ENCODE results near the gene FAIM2. TPM values are rescaled to one million over a fixed set of nuclear protein-coding genes. Genes with fewer than 3 reads are reported as not detected.

Gene FAIM2
- polyA plus RNA-seq, 2 of the 4 experiments (the other 2 are of a cell fraction): 0.23 TPM; not detected in 1

DNA sequence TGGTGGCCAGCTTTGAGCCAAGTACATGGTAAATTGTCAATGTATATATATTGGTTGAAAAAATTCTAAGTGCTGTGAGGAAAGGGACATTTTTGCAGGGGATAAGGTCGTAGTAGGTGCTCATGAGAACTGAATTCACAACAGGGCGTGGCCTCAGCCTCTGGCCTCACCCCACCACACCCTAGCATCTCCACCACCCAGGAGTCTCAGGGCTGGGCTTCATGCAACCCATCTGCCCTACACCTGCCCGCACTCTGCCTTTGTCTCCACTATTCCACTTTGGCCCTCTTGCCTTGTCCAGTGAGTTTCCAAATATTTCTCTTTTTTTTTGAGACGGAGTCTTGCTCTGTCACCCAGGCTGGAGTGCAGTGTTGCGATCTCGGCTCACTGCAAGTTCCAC is 24.8 kb upstream of the FAIM2 start:
- H3K9me3 ChIP-seq: no peaks in the 10 kb centered on the region
- CTCF ChIA-PET: interaction anchor here (0.6 to 2.1 kb wide), 7 partner anchors 17 to 146 kb away, joined by 3 to 13 read pairs (median 4); no protein-coding TSS in a partner anchor
- no peak for ATAC-seq
- H3K4me3 ChIP-seq: no peak overlapping the region
- POLR2A ChIA-PET: no interaction called here
- TF ChIP-seq BHLHE40 (IDR thresholded peaks at IDR 0.05; ENCODE audit: low read depth, low read length) (no peak), ELK1 (IDR thresholded peaks at IDR 0.05; ENCODE audit: low read depth, low read length) (no peak), CHD2 (IDR thresholded peaks at IDR 0.05; ENCODE audit: low read length, partially characterized antibody) (no peak), CBX8 (IDR thresholded peaks at IDR 0.05) (no peak), POLR2AphosphoS2 (conservative IDR thresholded peaks at IDR 0.05; ENCODE audit: low read length) (no peak), TFCP2L1 (CRISPR knock-in tag; IDR thresholded peaks at IDR 0.05) (no peak), MAZ (IDR thresholded peaks at IDR 0.05; ENCODE audit: borderline replicate concordance, low read depth, low read length) (no peak), ZNF302 (CRISPR knock-in tag; IDR thresholded peaks at IDR 0.05) (no peak), RFX5 (IDR thresholded peaks at IDR 0.05) (no peak), KDM1A (IDR thresholded peaks at IDR 0.05; ENCODE audit: low read depth) (no peak), FOSL2 (IDR thresholded peaks at IDR 0.05) (no peak), FOSL2 (CRISPR knock-in tag; IDR thresholded peaks at IDR 0.05) (no peak), HMGXB4 (CRISPR knock-in tag; IDR thresholded peaks at IDR 0.05; ENCODE audit: borderline replicate concordance) (no peak), RCOR1 (IDR thresholded peaks at IDR 0.05; ENCODE audit: low read depth, low read length) (no peak), NR3C1 (IDR thresholded peaks at IDR 0.05) (no peak), RNF2 (IDR thresholded peaks at IDR 0.05; ENCODE audit: borderline replicate concordance, low read depth) (no peak), KDM5A (IDR thresholded peaks at IDR 0.05) (no peak), USF2 (IDR thresholded peaks at IDR 0.05) (no peak), HOXB13 (CRISPR knock-in tag; IDR thresholded peaks at IDR 0.05; ENCODE audit: low read depth) (no peak), HEYL (CRISPR knock-in tag; IDR thresholded peaks at IDR 0.05) (no peak)
- DNase-seq (ENCODE audit: low read depth in 1 of 2, low spot score in 1 of 2): no peak
- no peak overlapping the region for H3K27ac ChIP-seq
- 73% methylated on average over 6 of the region's 6 CpGs for WGBS (ENCODE audit: missing lambda C conversion rate)
- peaks cover 7% of the 10 kb centered on the region; the same call in 2 of the 3 replicates for H3K4me1 ChIP-seq
- FAIRE-seq: no peak
- H3K4me2 ChIP-seq: no peak overlapping the region

- FAIRE-seq (no peak), DNase-seq (ENCODE audit: low read depth in 1 of 2, low spot score in 1 of 2) (no peak), ATAC-seq (no peak)
- CTCF ChIA-PET: interaction anchor here (1.5 kb wide), 1 partner anchor 42 kb away, joined by 4 read pairs; no protein-coding TSS in a partner anchor
- H3K4me1 ChIP-seq: peaks cover 2% of the 10 kb centered on the region; the same call in 2 of the 3 replicates
- WGBS (ENCODE audit: missing lambda C conversion rate): 86% methylated on average over 11 of the region's 11 CpGs
- no peak overlapping the region for H3K4me2 ChIP-seq
- H3K27ac ChIP-seq: no peak overlapping the region
- POLR2A ChIA-PET: no interaction called here
- no peaks in the 10 kb centered on the region for H3K9me3 ChIP-seq
- no peak overlapping the region for H3K4me3 ChIP-seq
- TF ChIP-seq, protein P1, sequence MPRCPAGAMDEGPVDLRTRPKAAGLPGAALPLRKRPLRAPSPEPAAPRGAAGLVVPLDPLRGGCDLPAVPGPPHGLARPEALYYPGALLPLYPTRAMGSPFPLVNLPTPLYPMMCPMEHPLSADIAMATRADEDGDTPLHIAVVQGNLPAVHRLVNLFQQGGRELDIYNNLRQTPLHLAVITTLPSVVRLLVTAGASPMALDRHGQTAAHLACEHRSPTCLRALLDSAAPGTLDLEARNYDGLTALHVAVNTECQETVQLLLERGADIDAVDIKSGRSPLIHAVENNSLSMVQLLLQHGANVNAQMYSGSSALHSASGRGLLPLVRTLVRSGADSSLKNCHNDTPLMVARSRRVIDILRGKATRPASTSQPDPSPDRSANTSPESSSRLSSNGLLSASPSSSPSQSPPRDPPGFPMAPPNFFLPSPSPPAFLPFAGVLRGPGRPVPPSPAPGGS (IDR thresholded peaks at IDR 0.05): no peak
- TF ChIP-seq CBX8 (IDR thresholded peaks at IDR 0.05) (no peak), ELK1 (IDR thresholded peaks at IDR 0.05; ENCODE audit: low read depth, low read length) (no peak), JUN (IDR thresholded peaks at IDR 0.05) (no peak), CHD4 (IDR thresholded peaks at IDR 0.05; ENCODE audit: borderline replicate concordance) (no peak), ATOH8 (CRISPR knock-in tag; IDR thresholded peaks at IDR 0.05; ENCODE audit: low read depth) (no peak), EP300 (IDR thresholded peaks at IDR 0.05) (no peak), HMGXB4 (CRISPR knock-in tag; IDR thresholded peaks at IDR 0.05; ENCODE audit: borderline replicate concordance) (no peak), ZNF302 (CRISPR knock-in tag; IDR thresholded peaks at IDR 0.05) (no peak), NPAS2 (CRISPR knock-in tag; IDR thresholded peaks at IDR 0.05; ENCODE audit: borderline replicate concordance) (no peak), HES2 (IDR thresholded peaks at IDR 0.05) (no peak), TFCP2L1 (CRISPR knock-in tag; IDR thresholded peaks at IDR 0.05) (no peak)
Observed at GRCh38 chr12:49925433-49926204, 21.9 kb upstream of the FAIM2 start.

Data from A549 (cell line).